Right atrium auricular region (tissue), 2 donors: ENCODE data around the gene POLR1A. TPM values are rescaled to one million over a fixed set of nuclear protein-coding genes. Genes with fewer than 3 reads are reported as not detected.

ENCODE experiments used
- DNase-seq: peaks from one replicate; pipeline ENCODE4 v3.0.0-alpha.2; 2019; ENCODE audit warnings: low spot score
- H3K27ac ChIP-seq, 2 donors: fragments of 200-600 bp; sonication (generic); 1 replicate in 1 of 2; 2 replicates in 1 of 2; pipeline ENCODE4 v1.5.1; 2016 to 2019
- H3K27me3 ChIP-seq, 2 donors: fragments of 200-600 bp; sonication (generic); one replicate each; pipeline versions ENCODE4 v1.5.1 to v1.6.0; 2017 to 2019
- H3K36me3 ChIP-seq: fragments of 200-600 bp; sonication (generic); one replicate; pipeline ENCODE4 v1.5.1; 2016
- H3K4me1 ChIP-seq, 2 donors: fragments of 200-600 bp; sonication (generic); one replicate each; pipeline versions ENCODE4 v1.5.1 to v1.6.0; 2017 to 2019
- H3K4me3 ChIP-seq, 2 donors: fragments of 200-600 bp; sonication (generic); 1 replicate in 1 of 2; 2 replicates in 1 of 2; pipeline ENCODE4 v1.5.1; 2017 to 2019; ENCODE audit warnings: mild to moderate bottlenecking in 1 of 2, moderate library complexity in 1 of 2
- H3K9me3 ChIP-seq, 2 donors: fragments of 200-600 bp; sonication (generic); one replicate each; pipeline ENCODE4 v1.5.1; 2019
- total RNA-seq, 2 donors: library from RNA; depleted of rRNA; stranded (reverse); fragments of >200 nt; gene quantifications; one replicate each; pipeline ENCODE4 v1.1.0, GENCODE V29; 2016
- TF ChIP-seq, protein P1 (sequence below), 2 donors: fragments of 200-600 bp; sonication (generic); IDR thresholded peaks; one replicate each; pipeline ENCODE4 v1.5.1; 2019; ENCODE audit warnings: antibody characterized with exemption in 2 of 2

The POLR1A gene
- total RNA-seq, 2 donors from 2014 or later = 14.1 to 20.6 TPM

DNA sequence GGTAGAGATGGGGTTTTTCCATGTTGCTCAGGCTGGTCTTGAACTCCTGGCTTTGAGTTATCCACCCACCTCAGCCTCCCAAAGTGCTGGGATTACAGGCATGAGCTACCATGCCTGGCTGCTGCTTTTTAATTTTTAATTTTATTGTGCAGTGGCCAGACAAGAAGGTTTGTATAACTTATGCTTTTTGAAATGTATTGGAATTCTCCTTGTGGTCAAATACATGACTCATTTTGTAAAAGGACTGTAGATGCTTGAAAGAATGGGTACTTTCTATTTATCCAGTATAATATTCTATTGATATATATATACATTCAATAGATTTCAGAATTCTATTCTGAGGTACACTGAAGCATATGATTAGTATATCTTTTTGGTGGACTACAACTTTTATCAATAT is 134.3 kb downstream of the POLR1A start:
- no peaks in the 10 kb centered on the region for H3K27me3 ChIP-seq
- peaks cover 0 to 10% of the 10 kb centered on the region in 2 donors for H3K4me1 ChIP-seq
- no peak overlapping the region for H3K4me3 ChIP-seq
- H3K36me3 ChIP-seq = no peaks in the 10 kb centered on the region
- TF ChIP-seq, protein P1, sequence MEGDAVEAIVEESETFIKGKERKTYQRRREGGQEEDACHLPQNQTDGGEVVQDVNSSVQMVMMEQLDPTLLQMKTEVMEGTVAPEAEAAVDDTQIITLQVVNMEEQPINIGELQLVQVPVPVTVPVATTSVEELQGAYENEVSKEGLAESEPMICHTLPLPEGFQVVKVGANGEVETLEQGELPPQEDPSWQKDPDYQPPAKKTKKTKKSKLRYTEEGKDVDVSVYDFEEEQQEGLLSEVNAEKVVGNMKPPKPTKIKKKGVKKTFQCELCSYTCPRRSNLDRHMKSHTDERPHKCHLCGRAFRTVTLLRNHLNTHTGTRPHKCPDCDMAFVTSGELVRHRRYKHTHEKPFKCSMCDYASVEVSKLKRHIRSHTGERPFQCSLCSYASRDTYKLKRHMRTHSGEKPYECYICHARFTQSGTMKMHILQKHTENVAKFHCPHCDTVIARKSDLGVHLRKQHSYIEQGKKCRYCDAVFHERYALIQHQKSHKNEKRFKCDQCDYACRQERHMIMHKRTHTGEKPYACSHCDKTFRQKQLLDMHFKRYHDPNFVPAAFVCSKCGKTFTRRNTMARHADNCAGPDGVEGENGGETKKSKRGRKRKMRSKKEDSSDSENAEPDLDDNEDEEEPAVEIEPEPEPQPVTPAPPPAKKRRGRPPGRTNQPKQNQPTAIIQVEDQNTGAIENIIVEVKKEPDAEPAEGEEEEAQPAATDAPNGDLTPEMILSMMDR (IDR thresholded peaks at IDR 0.05) = no peak
- no peak overlapping the region for H3K27ac ChIP-seq
- no peaks in the 10 kb centered on the region for H3K9me3 ChIP-seq
- DNase-seq = no peak

Other genes with a start within 250 kb of the POLR1A start
- gene ST3GAL5, start 216.9 kb downstream of the POLR1A start, total RNA-seq = 10 to 100 TPM in 1 of 2 donors, 1 to 10 TPM in 1; 5.5 to 20.4 TPM
- gene PTCD3, start 349 bp upstream of the POLR1A start, total RNA-seq = 100 to 1,000 TPM in 1 of 2 donors, 10 to 100 TPM in 1; 39.5 to 153 TPM
- gene IMMT, start 89.6 kb upstream of the POLR1A start, total RNA-seq = 100 to 1,000 TPM; 104 to 177 TPM
- 10 to 100 TPM; 36.0 to 53.5 TPM for gene MRPL35, start 93.6 kb upstream of the POLR1A start, total RNA-seq
- gene REEP1, start 231.7 kb upstream of the POLR1A start, total RNA-seq = 10 to 100 TPM; 29.4 to 34.2 TPM